Amniotic epithelial cell (primary cell): ENCODE measurements around the gene ENTPD8.
A peak's percentile ranks its signal among the peaks of the same experiment; 100 is the strongest.
"Not testable (repeated sequence)": the region's sequence is repeated elsewhere in the genome, so short reads cannot be mapped to it uniquely, and the experiment has no call there.

Experiments used
- DNase-seq: peaks from one replicate; pipeline ENCODE4 v3.0.0-alpha.2; 2010; ENCODE audit warnings: low read depth

The ENTPD8 gene

GRCh38 chr9:137458194-137459151 is 17.3 kb upstream of the ENTPD8 start:
- DNase-seq, result no peak

GRCh38 chr9:137457406-137458193 is 16.4 kb upstream of the ENTPD8 start:
- no peak for DNase-seq

- DNase-seq, result no peak
Measured at GRCh38 chr9:137456864-137457405, 15.8 kb upstream of the ENTPD8 start.

- no peak for DNase-seq
Measured at GRCh38 chr9:137456061-137456863, 15.1 kb upstream of the ENTPD8 start.

- no peak for DNase-seq
Measured at GRCh38 chr9:137455359-137455991, 14.3 kb upstream of the ENTPD8 start.

- DNase-seq, result peak; percentile 41
Measured at GRCh38 chr9:137454597-137455358, 13.6 kb upstream of the ENTPD8 start.

GRCh38 chr9:137454145-137454596 is 13.0 kb upstream of the ENTPD8 start:
- peak; percentile 9 for DNase-seq

GRCh38 chr9:137453643-137454081 is 12.5 kb upstream of the ENTPD8 start:
- DNase-seq, result peak; percentile 75

GRCh38 chr9:137452761-137453642 is 11.8 kb upstream of the ENTPD8 start:
- DNase-seq, result no peak

GRCh38 chr9:137452006-137452760 is 11.0 kb upstream of the ENTPD8 start:
- DNase-seq, result no peak

GRCh38 chr9:137451264-137452005 is 10.3 kb upstream of the ENTPD8 start:
- DNase-seq, result not testable (repeated sequence)

GRCh38 chr9:137450539-137451222 is 9.5 kb upstream of the ENTPD8 start:
- not testable (repeated sequence) for DNase-seq

- DNase-seq, result peak; percentile 7
Measured at GRCh38 chr9:137449931-137450538, 8.9 kb upstream of the ENTPD8 start.

GRCh38 chr9:137449081-137449844 is 8.1 kb upstream of the ENTPD8 start:
- no peak for DNase-seq

- no peak for DNase-seq
Measured at GRCh38 chr9:137448602-137448962, 7.4 kb upstream of the ENTPD8 start.
